ENCODE measurements around the gene BICRA.

DNA sequence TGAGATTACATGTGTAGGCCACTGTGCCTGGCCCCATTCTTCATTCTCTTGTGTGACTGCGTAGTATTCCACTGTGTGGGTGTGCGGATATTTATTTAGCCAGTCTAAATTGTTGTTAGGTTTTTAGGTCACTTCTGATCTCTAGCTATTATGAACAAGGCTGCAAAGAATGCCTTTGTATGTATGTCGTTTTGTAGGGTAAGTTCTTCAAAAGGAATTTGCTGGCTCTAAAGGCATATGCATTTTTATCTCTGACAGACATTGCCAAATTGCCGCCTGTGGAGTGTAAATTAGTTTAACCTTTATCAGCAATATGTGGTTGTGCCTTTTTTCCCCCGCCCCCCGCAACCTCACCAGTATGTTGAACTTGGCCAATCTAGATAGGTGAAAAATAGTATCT is 74.0 kb downstream of the BICRA start:
- TF ChIP-seq ZFP3 (CRISPR knock-in tag; IDR thresholded peaks at IDR 0.05), result no peak
- no peak for TF ChIP-seq RARB (CRISPR knock-in tag; IDR thresholded peaks at IDR 0.05)
- TF ChIP-seq, protein P1, sequence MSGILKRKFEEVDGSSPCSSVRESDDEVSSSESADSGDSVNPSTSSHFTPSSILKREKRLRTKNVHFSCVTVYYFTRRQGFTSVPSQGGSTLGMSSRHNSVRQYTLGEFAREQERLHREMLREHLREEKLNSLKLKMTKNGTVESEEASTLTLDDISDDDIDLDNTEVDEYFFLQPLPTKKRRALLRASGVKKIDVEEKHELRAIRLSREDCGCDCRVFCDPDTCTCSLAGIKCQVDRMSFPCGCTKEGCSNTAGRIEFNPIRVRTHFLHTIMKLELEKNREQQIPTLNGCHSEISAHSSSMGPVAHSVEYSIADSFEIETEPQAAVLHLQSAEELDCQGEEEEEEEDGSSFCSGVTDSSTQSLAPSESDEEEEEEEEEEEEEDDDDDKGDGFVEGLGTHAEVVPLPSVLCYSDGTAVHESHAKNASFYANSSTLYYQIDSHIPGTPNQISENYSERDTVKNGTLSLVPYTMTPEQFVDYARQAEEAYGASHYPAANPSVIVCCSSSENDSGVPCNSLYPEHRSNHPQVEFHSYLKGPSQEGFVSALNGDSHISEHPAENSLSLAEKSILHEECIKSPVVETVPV (CRISPR knock-in tag; IDR thresholded peaks at IDR 0.05), result no peak
- TF ChIP-seq OSR1 (CRISPR knock-in tag; IDR thresholded peaks at IDR 0.05), result no peak
- TF ChIP-seq, protein P2, sequence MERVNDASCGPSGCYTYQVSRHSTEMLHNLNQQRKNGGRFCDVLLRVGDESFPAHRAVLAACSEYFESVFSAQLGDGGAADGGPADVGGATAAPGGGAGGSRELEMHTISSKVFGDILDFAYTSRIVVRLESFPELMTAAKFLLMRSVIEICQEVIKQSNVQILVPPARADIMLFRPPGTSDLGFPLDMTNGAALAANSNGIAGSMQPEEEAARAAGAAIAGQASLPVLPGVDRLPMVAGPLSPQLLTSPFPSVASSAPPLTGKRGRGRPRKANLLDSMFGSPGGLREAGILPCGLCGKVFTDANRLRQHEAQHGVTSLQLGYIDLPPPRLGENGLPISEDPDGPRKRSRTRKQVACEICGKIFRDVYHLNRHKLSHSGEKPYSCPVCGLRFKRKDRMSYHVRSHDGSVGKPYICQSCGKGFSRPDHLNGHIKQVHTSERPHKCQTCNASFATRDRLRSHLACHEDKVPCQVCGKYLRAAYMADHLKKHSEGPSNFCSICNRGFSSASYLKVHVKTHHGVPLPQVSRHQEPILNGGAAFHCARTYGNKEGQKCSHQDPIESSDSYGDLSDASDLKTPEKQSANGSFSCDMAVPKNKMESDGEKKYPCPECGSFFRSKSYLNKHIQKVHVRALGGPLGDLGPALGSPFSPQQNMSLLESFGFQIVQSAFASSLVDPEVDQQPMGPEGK (CRISPR knock-in tag; IDR thresholded peaks at IDR 0.05; ENCODE audit: borderline replicate concordance), result no peak
- no peak for TF ChIP-seq ZC3H10 (CRISPR knock-in tag; IDR thresholded peaks at IDR 0.05)

Data from SK-N-SH treated with all-trans-retinoic acid at 6 μM for 48 hours (cell line).